Fibroblast of the aortic adventitia (primary cell): ENCODE results near the gene AMFR. TPM values are rescaled to one million over a fixed set of nuclear protein-coding genes. Genes with fewer than 3 reads are reported as not detected.

Source experiments
- DNase-seq: peaks from one replicate; pipeline ENCODE4 v3.0.0-alpha.2; 2010; ENCODE audit warnings: low read depth
- H3K4me3 ChIP-seq: 2 replicates; pipeline ENCODE4 v1.5.1; 2011; ENCODE audit warnings: low read depth, mild to moderate bottlenecking, control low read depth, low read length, moderate library complexity
- CTCF ChIP-seq: IDR thresholded peaks from 2 replicates; pipeline ENCODE4 v1.5.1; 2011; ENCODE audit warnings: mild to moderate bottlenecking, low read length, control low read depth, inconsistent platforms; ENCODE audit not compliant: insufficient read depth
- total RNA-seq: library from RNA; depleted of rRNA; stranded (reverse); fragments of >200 nt; gene quantifications from 2 replicates; pipeline ENCODE4 v1.2.3, GENCODE V29; 2012; ENCODE audit warnings: low replicate concordance

Gene AMFR
- total RNA-seq, 1 donor, result 133 TPM

- H3K4me3 ChIP-seq, result no peak overlapping the region
- no peak for DNase-seq
- TF ChIP-seq CTCF, result no peak
Measured at GRCh38 chr16:56321571-56321970, 103.8 kb downstream of the AMFR start.

GRCh38 chr16:56320811-56321558, 104.4 kb downstream of the AMFR start:
- no peak for DNase-seq
- no peak for TF ChIP-seq CTCF
- no peak overlapping the region for H3K4me3 ChIP-seq

- H3K4me3 ChIP-seq, result no peak overlapping the region
- no peak for DNase-seq
- TF ChIP-seq CTCF, result no peak
Measured at GRCh38 chr16:56320056-56320455, 105.3 kb downstream of the AMFR start.

GRCh38 chr16:56319376-56319775, 106.0 kb downstream of the AMFR start:
- no peak overlapping the region for H3K4me3 ChIP-seq
- DNase-seq, result no peak
- TF ChIP-seq CTCF, result no peak

GRCh38 chr16:56318827-56319140, 106.6 kb downstream of the AMFR start:
- no peak for DNase-seq
- H3K4me3 ChIP-seq, result no peak overlapping the region
- TF ChIP-seq CTCF, result no peak

GRCh38 chr16:56317998-56318826, 107.1 kb downstream of the AMFR start:
- peak; percentile 92 for TF ChIP-seq CTCF
- H3K4me3 ChIP-seq, result peak overlapping the region; percentile 35
- DNase-seq, result peak; percentile 80
